HG02623 (cell line): ENCODE measurements around the gene BBS9.
"Not testable (repeated sequence)": the region's sequence is repeated elsewhere in the genome, so short reads cannot be mapped to it uniquely, and the experiment has no call there.

Source experiments
- ATAC-seq: cut with Tn5 transposase; IDR thresholded peaks from one replicate; pipeline ENCODE4 v1.9.1; 2021; ENCODE audit warnings: moderate library complexity; ENCODE audit not compliant: unreplicated experiment

Gene BBS9

DNA sequence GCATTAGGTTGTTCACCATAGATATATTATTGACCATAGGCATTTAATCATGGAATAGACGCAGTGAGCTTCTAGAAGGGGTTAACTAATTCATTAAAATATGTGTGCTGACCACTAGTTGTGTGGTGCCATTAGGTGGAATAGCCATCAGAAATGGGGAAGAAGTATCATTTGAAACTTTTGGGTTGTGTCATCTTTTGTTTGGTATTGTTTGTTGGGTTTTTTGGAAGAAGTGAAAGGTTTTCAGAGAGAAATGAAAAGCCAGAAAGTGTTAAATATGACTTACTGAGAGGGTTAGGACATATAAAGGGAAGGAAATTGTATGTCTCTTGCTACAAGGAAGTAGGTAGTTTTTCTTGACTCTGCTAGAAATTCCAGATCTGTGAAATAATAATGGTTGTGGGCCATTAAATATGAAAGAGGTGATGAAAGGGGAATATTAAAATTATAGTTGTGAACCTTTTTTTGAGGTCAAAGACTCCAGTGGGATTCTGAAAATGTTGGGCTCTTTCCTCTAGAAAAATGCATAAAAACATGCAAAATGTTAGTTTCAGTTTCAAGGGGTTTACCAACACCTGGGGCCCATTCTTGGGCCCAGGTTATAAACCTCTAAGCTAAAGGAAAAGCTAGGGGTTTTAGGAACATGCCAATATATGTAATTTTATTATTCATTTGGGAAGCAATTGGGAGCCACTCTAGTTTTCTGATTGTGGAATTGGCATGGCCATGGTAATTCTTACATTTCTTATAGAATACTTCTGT lies 348.5 kb downstream of the BBS9 start:
- no peak for ATAC-seq

DNA sequence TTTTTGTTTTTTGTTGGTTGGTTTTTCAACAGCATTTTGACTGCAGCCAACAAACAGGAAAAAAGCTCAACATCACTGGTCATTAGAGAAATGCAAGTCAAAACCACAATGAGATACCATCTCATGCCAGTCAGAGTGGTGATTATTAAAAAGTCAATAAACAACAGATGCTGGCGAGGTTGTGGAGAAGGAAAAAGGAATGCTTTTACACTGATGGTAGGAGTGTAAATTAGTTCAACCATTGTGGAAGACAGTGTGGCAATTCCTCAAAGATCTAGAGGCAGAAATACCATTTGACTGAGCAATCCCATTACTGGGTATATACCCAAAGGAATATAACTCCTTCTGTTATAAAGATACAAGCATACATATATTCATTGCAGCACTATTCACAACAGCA lies 355.1 kb downstream of the BBS9 start:
- ATAC-seq = not testable (repeated sequence)

DNA sequence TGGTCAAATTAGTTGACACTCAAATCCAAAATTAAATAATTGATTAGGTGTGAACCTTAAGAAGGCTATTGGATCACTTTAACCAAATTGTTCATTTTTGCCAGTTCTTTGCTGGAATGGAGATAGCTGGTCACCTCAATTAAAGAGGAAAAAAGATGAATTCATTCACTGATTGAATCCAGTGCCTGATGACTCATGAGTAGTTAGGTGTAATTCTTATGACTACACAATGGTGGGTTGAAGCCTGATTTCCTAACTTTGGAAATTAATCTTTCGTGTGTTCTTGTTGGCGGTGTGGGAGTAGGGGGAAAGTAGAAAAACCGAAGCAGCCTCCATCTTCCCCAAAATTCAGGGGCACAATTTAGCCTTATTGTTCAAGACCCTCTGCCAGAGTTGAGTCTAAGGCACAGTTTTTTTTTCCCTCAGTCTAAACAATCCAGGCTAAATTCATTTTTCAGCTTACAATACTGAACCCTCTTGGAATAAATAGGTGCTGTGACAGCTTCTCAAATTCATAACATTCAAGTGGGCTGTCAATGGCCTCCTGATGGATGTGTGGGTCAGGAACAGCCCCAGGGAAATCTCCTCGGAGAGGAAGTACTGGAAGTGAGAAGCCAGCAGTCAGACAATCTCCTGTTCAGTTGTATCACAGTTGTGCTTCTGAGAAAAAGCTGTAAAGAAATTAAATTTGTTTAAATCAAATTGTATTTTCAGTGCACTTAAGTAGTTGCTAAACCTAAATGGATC lies 356.6 kb downstream of the BBS9 start:
- ATAC-seq = no peak

DNA sequence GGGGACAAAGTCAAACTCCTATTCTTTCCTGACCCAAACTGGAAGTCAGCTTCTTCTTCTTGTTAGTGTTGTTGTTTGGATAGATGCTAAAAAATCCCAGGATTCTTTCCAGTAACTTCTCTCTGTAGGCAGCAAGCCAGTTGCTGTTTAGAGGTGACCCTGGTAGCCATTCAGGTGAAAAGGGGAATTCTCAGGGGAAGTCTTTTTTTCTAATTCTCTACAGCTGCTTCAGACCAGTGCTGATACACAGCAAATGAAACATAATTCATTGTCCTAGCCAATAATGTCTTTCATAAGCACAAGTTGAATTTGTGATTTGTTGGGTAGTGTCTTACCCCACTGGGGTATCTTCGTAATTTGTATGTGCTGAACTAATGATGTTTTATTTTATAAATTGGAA lies 357.3 kb downstream of the BBS9 start:
- no peak for ATAC-seq

DNA sequence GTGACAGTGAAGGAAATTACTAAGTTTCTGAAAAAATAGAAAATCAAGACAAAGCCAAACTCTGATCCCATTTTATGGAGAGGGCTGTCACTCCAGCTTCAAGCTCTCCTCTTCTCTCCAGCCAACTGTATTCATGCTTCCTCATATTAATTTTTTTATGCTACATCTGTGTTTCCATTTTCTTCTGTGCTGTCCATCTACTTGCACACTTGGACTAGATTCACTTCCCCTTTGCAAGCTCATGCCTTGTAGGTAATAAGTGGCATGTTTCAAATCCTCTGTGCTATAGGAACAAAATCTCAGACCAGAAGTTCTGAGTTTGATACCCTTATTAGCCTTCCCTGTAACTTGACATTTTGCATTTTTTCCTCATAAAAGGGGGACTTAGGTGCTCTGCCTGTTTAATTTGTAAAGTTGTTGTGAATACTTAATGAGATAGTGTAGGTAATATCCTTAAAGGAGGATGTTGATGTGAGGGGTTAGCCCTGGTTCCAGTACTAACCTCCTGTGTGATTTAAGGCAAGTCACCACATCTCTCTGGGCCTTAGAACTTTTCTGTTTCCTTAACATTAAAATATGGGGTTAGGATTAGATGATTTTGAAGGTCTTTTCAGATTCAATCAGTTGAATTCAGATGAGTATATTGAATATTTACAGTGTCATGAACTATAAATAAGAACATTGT lies 358.8 kb downstream of the BBS9 start:
- peak; percentile 85 for ATAC-seq

DNA sequence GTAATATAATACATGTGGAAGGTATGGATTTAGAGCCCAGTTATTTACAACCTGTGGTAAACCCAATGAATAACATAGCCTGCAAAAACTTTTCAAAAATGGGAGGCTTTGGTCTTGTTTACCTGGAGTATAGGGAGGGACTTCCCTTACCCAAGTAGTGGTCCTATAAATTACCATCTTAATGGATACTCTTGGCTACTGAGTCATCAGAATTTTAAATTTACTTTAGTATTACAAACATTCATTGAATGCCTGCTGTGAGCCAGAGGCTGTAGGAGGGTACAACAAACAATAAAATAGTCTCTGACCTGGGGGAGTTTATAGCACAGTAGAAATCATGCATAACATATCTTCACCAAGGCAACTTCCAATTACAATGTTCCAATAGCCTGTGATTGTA lies 365.1 kb downstream of the BBS9 start:
- no peak for ATAC-seq

DNA sequence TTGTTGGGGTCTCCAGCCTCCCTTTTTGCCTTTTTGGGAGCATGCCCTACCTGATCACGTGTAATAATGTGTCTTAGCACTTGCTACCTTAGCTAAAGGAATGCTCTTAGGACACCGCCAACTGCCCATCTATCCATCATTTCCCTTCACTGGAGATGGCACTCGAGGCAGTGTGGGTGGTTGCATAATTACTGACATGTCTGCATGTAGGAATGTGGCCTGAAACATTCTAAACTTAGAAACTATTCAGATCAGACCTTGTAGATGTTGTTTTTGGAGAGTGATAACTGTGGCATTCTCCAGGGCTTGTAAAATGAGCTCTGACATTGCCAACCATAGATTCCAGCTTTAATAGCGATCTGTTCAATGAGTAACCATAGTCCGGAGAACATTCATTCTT lies 365.8 kb downstream of the BBS9 start:
- no peak for ATAC-seq

DNA sequence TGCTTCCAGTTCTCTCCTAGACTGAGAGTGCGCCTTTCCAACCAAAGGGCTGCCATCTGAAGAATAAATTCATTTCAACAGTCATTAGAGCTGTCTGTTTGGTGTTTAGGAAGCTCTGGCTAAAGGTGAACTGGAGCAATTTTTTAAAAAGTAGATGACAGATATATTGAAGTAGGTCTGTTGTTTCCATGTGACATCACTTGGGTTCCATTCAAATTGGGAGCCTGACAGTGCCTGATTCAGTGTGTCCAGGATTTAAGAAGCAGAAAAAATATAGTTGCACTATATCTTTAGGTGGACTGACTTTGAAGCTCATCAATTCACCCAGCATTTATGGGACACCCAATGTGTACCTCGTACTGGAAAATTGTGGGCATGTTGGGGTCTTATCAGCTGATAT lies 367.7 kb downstream of the BBS9 start:
- ATAC-seq = no peak

DNA sequence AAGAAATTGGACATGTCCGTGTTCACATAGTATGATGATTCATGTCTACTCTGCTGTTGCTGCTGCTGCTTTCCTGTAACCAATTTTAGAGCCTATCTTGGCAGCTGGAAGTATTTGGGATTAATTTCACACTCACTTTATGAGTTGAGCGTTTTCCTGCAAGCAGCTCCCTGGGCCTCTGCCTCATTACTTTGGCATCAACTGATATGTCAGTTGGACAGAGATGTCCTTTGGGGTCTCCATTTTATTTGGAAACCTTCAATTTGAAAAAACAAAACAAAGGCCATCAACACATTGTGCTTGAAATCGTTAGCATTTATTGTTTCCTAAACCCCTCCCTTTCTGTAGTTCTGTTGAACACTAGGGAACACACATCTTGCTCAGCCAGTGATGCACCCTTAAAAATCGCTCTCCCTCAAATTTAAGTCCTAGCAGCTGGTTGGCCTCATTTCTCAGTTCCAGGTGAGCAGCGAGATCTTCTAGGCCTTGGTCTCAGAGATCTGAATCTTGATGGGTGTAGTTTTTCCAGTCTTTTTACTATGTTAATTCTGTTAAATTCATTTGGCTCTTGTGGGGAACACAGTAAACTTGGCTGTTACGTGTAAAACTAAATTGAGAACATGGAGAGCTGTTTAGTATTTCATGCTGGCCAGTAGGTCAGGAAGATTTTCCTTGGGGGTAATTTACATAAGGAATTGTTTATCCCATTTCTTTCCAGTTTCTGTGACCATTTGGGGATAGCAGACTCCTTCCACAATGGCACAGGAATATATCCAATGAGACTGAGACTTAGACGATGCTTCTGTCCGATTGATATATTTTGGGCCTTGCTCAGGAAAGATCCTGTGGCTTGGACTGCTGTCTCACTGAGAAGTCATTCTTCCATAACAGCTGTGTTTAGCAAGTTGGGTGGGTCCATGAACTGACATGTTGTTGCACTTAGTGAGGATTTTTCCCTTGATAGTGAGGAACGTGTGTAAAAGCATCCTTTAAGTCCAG lies 371.6 kb downstream of the BBS9 start:
- ATAC-seq = no peak

DNA sequence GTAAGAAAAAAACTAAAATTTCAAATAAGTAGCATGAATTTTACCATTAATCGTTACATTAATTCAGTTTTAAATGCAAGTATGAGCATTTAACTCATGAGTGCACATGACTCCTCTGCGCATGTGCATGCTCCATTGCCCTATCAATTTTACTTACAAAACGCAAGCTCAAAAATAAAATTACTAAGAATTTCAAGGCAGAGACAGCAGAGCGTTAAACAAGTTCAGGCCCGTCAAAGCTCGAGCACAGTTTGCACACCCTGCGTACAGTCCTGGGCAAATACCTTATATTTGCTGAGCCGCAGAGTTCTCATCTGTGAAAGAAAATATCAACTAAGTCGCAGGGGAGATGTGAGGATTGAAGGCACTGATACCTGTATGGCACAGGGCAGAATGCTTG lies 373.6 kb downstream of the BBS9 start:
- no peak for ATAC-seq

DNA sequence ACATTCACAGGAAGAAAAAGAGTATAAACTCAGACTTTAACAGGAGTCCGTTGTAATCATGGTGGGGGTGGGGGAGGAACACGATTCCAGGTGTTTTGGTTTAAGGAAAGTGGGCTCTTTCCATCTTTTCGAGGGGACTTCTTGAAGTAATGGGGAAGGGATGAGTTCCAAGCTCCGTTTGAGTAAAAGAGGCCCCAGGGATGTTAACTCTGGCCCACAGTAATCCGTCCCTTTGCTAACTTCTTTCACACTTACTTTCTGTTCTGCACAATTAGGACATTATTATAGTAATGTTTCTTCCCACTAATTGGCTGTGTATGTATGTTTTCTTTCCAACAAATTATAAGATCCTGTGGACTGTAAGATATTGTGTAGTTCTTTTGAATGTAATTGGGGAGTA lies 374.4 kb downstream of the BBS9 start:
- ATAC-seq = no peak

DNA sequence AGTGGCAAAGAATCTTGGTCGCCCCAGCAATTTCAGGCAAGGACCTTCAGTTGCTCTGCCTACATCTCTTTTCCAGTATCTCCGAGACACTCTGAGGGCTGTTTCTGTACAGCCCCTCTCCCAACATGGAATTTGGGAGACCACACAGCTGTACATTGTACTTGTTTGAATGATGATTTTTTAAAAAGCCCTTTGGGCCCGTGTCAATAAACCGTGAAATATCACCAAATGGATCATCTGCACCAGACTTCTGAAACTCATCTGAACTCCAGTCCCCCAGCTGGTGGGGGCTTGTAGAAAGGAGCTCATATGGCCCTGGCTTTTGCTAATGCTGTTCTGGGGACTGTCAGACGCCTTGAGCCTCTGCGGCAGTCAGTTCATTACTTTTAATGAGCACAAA lies 374.9 kb downstream of the BBS9 start:
- ATAC-seq = no peak

DNA sequence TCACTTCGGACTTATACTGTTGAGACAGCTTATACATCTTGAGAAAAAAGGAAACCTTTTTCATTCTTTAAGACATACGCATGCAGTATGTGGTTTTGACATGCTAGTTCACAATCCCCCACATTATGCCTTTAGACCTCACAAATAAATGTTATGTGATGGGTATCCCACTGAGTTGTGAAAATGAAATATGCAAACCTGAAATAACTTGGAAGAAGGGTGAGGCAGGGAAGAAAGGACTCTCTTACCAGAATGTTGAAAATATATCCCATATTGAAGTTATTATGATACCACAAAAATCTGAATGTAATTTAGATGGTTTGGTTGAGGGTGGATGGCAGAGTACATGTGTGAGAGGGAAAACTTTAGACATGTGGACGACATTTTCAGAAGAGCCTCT lies 379.8 kb downstream of the BBS9 start:
- ATAC-seq = no peak

DNA sequence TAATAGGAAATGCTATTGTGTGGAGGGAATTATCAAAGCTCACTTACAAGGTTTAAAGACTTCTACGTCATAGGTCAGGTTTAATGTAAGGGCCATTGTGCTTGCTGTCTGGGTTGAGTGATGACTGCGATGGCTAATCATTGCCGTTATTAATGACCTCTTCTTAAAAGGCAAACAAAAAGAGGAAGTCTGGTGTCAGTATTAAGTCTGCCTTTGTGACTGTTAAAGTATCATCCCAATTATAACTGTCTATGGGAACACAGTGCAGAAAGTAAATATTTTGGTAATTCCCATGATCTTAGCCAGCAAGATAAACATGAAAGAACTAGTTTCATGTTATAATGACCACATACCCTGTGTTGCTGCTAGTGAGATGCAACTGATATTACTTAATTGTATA lies 382.4 kb downstream of the BBS9 start:
- ATAC-seq = no peak

DNA sequence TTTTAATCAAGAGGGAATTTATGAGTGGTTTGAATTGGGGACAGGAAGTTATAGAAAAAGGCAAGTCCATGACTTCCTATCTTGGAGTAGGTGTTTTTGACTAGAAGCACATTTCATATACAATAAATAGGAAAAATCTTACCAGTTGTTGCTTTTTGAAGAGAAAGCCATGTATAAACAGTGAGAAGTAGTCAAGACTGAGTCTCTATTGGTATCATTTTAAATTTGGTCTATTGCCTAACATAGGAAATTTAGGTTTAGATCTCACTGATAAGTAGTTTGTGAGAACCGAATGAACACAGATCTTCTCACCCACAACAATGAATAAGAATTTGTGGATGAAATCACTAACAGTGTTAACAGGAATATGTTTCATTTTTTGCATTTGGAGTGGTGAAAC lies 387.2 kb downstream of the BBS9 start:
- ATAC-seq = no peak

DNA sequence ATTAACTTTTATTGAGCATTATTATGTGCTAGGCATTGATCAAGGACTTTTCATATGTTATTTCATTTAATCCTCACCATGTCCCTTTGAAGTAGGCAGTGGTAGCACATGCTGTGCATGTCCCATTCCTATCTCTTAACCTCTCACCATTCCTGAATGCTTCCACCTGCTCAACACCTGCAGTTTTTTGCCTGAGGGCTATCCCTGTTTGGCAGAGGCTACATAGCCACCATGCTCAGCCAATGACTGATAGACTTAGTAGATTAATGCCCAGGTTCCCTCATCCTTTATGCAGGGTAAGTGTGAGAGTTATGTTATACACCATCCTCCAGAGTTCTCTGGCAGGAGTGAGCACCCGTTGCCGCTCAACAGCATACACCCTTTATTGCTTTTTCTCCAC lies 387.8 kb downstream of the BBS9 start:
- no peak for ATAC-seq

DNA sequence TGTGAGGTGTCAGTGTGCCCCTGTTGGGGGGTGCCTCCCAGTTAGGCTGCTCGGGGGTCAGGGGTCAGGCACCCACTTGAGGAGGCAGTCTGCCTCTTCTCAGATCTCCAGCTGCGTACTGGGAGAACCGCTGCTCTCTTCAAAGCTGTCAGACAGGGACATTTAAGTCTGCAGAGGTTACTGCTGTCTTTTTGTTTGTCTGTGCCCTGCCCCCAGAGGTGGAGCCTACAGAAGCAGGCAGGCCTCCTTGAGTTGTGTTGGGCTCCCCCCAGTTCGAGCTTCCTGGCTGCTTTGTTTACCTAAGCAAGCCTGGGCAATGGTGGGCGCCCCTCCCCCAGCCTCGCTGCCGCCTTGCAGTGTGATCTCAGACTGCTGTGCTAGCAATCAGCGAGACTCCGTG lies 397.6 kb downstream of the BBS9 start:
- not testable (repeated sequence) for ATAC-seq

DNA sequence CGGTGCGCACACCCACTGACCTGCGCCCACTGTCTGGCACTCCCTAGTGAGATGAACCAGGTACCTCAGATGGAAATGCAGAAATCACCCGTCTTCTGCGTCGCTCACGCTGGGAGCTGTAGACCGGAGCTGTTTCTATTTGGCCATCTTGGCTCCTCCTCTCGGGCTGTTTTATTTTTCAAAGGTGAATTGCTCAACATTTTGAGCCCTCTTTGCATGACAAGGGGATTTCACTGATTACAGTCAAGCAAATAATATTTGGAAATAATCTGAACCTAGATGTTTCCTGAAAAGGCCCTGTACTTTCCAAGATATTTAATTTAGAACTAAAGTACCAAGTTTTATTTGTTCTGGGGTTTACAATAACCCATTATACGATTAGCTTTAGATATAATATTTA lies 398.2 kb downstream of the BBS9 start:
- not testable (repeated sequence) for ATAC-seq

DNA sequence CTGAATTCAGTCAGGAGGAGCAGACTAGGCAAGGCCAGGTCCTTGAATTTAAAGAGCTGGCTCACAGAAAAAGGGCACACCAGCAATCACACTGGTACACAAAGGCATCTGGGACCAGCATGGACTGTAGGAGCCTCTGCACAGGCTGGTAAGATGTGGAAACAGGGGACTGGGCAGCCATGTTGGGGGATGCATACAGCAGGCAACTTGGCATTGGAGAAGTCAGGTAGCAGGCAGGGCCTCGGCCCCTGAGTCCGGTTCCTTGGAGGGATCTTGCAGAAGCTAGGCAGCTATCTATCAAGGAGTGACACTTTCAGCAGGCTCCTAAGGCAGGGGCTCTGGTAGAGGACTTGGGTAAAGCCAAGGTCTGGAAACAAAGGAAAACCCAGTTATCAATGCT lies 399.7 kb downstream of the BBS9 start:
- no peak for ATAC-seq

DNA sequence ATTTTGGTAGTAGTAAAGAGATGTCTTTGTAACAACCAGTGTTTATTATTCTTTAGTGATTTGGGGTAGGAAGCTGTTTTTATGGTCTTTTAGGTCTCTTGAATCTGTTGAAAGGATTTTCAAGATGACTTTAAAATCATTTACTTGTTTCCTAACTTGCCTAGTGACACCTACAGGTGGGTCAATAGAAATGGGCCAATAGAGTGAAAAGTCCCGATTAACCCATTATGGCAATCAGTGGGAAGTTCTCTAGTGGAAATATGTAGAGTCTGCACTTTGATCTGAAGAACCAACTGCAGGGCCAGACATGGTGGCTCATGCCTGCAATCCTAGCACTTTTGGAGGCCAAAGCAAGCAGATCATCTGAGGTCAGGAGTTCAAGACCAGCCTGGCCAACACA lies 401.3 kb downstream of the BBS9 start:
- no peak for ATAC-seq

DNA sequence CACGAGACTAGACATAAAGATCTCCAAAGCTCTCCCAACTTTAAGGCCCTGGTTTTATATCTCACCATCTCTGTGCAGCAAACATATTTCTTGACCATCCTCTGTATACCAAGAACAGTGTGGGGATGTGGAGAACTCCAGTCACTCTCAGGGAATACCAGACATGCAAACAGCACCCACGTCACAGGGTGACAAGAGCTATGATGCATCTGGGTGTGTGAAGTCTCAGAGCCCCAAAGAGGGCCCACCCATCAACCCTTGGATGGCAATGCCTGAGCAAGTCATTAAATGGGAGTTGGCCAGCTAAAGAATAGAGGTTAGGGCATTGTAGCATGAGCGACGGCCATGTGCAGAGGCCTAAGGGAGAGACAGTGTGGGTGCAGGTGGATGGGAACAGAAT lies 402.5 kb downstream of the BBS9 start:
- ATAC-seq = no peak
